Suprapubic skin (tissue), 4 donors: ENCODE measurements around the gene RNF180.

ENCODE experiments used
- EP300 ChIP-seq: sonication (generic); formaldehyde crosslinking; IDR thresholded peaks from one replicate; pipeline ENCODE4 v1.6.1; 2017; ENCODE audit warnings: antibody characterized with exemption
- POLR2A ChIP-seq, 2 donors: fragments of 450-650 bp; IDR thresholded peaks; one replicate each; pipeline ENCODE4 v1.6.1; 2017; ENCODE audit warnings: antibody characterized with exemption in 2 of 2, mild to moderate bottlenecking in 2 of 2, moderate library complexity in 2 of 2
- POLR2AphosphoS5 ChIP-seq, 3 donors: sonication (generic); formaldehyde crosslinking; IDR thresholded peaks; one replicate each; pipeline ENCODE4 v1.6.1; 2017; ENCODE audit warnings: antibody characterized with exemption in 3 of 3
- TF ChIP-seq, protein P1 (sequence below), 2 donors: fragments of 200-600 bp in 1 of 2; fragments of 450-650 bp in 1 of 2; sonication (generic) in 1 of 2; IDR thresholded peaks; one replicate each; pipeline ENCODE4 v1.5.1; 2016 to 2019; ENCODE audit warnings: antibody characterized with exemption in 2 of 2, mild to moderate bottlenecking in 1 of 2, moderate library complexity in 1 of 2

DNA sequence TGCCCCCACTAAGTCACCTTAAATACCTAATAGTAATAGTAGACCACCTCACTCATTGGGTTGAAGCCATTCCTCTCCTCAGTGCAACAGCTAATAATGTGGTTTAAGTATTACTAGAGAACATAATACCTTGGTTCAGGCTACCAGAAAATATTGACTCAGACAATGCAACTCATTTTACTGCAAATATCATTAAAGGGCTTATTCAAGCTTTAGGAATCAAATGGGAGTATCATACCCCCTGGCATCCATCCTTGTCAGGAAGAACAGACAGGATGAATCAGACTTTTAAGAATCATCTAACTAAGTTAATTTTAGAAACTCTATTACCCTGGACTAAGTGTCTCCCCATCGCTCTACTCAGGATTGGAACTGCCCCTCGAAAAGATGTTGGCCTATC, 6.8 kb upstream of the RNF180 start:
- TF ChIP-seq, protein P1, sequence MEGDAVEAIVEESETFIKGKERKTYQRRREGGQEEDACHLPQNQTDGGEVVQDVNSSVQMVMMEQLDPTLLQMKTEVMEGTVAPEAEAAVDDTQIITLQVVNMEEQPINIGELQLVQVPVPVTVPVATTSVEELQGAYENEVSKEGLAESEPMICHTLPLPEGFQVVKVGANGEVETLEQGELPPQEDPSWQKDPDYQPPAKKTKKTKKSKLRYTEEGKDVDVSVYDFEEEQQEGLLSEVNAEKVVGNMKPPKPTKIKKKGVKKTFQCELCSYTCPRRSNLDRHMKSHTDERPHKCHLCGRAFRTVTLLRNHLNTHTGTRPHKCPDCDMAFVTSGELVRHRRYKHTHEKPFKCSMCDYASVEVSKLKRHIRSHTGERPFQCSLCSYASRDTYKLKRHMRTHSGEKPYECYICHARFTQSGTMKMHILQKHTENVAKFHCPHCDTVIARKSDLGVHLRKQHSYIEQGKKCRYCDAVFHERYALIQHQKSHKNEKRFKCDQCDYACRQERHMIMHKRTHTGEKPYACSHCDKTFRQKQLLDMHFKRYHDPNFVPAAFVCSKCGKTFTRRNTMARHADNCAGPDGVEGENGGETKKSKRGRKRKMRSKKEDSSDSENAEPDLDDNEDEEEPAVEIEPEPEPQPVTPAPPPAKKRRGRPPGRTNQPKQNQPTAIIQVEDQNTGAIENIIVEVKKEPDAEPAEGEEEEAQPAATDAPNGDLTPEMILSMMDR (IDR thresholded peaks at IDR 0.05): no peak
- TF ChIP-seq POLR2A (IDR thresholded peaks at IDR 0.05): no peak
- TF ChIP-seq POLR2AphosphoS5 (IDR thresholded peaks at IDR 0.05): no peak
- no peak for TF ChIP-seq EP300
